ENCODE data around the gene DAB1. TPM values are rescaled to one million over a fixed set of nuclear protein-coding genes. Genes with fewer than 3 reads are reported as not detected.

Gene DAB1
- total and polyA plus RNA-seq, 2 of the 8 experiments (the other 6 are each of a cell fraction or from before 2014, with no cell fraction given) = 4.4 to 11.8 TPM

DNA sequence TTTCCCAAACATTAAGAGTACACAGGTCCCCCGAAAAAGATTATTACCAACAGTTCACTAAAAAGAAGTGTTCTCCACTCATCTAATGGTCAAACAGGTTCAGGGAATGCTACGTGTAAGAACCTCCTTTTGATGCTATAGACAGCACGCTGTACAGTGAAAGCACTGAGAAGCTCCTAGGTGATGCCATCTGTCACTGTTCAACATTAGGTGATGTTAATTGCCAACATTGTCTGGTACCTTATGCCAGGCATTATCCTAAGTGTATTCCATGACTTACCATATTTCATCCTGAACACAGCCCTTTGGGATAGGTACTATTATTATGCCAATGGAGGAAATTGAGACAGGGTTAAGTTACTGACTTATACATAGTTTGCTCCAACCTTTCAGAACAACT is 82.1 kb downstream of the DAB1 start:
- Histone ChIP-seq H3K79me2 (ENCODE audit: control insufficient read depth in 1 of 2, insufficient read depth in 2 of 2, low read length in 2 of 2) (no peaks in the 10 kb centered on the region), H3K56ac (replicated peaks; ENCODE audit: insufficient read length, low read depth, low read length) (no peak overlapping the region), H2BK20ac (ENCODE audit: low read length) (no peak overlapping the region), H3K4me2 (ENCODE audit: insufficient read depth in 1 of 2, low read depth in 2 of 2, low read length in 2 of 2) (no peak overlapping the region), H3K9me3 (ENCODE audit: insufficient read depth in 2 of 2, low read depth in 1 of 2, low read length in 1 of 2) (no peaks in the 10 kb centered on the region), H3K23me2 (ENCODE audit: low read depth, low read length) (no peaks in the 10 kb centered on the region), H3K36me3 (ENCODE audit: control insufficient read depth in 2 of 4, insufficient read depth in 4 of 4, low read length in 3 of 4) (no peaks in the 10 kb centered on the region), H3K14ac (ENCODE audit: insufficient read length) (no peak overlapping the region), H2BK12ac (ENCODE audit: low read depth, low read length) (no peak overlapping the region), H3K79me1 (ENCODE audit: low read depth, low read length) (no peaks in the 10 kb centered on the region), H2BK15ac (ENCODE audit: low read length) (no peak overlapping the region), H4K5ac (ENCODE audit: insufficient read length, low read depth, low read length) (no peak overlapping the region), H3K18ac (ENCODE audit: extremely low read depth, low read length) (no peak overlapping the region), H3K4me3 (ENCODE audit: extremely low read depth in 1 of 4, insufficient read depth in 2 of 4, low read depth in 3 of 4, low read length in 4 of 4) (no peak overlapping the region), H2BK120ac (replicated peaks; ENCODE audit: low read depth, low read length) (no peak overlapping the region), H2AK5ac (ENCODE audit: low read depth, low read length) (no peak overlapping the region), H3K9ac (replicated peaks in 1 of 4; ENCODE audit: extremely low read depth in 1 of 4, low read depth in 3 of 4, low read length in 3 of 4) (no peak overlapping the region), H2AFZ (ENCODE audit: low read length) (no peak overlapping the region), H3K4me1 (replicated peaks in 1 of 4; ENCODE audit: control insufficient read depth in 3 of 4, insufficient read depth in 4 of 4, low read length in 3 of 4) (peaks cover 0 to 2% (median 1%) of the 10 kb centered on the region in 4 experiments; a peak in 2 of 7 replicates), H4K20me1 (replicated peaks in 1 of 2; ENCODE audit: control insufficient read depth in 1 of 2, insufficient read depth in 2 of 2, low read length in 2 of 2) (peaks cover 0 to 1% of the 10 kb centered on the region in 2 experiments), H2BK5ac (ENCODE audit: low read depth, low read length) (no peak overlapping the region), H3K27me3 (replicated peaks in 1 of 4; ENCODE audit: control insufficient read depth in 3 of 4, extremely low read depth in 1 of 4, insufficient read depth in 3 of 4, low read length in 3 of 4) (no peaks in the 10 kb centered on the region), H4K91ac (replicated peaks; ENCODE audit: insufficient read length, low read length) (no peak overlapping the region), H4K8ac (ENCODE audit: extremely low read depth, insufficient read depth, low read length) (no peak overlapping the region), H3K23ac (ENCODE audit: insufficient read length) (no peak overlapping the region), H3K4ac (replicated peaks; ENCODE audit: insufficient read length, low read depth, low read length) (no peak overlapping the region), H3K27ac (ENCODE audit: low read depth, low read length) (no peak overlapping the region)
- ChIA-PET POLR2A (ENCODE audit: partially characterized antibody) (no interaction called here), CTCF (ENCODE audit: partially characterized antibody) (interaction anchor here (0.6 to 1.0 kb wide), 2 partner anchors 14 to 1296 kb away, joined by 3 to 6 read pairs; no protein-coding TSS in a partner anchor)
- no peak for DNase-seq (ENCODE audit: low read depth in 1 of 2, low spot score in 2 of 2)
- WGBS, 2 experiments (ENCODE audit: extremely low coverage in 1 of 2, insufficient coverage in 1 of 2, insufficient read length in 1 of 2, insufficient replicate concordance in 2 of 2, low coverage in 1 of 2, low lambda C conversion rate in 2 of 2, missing lambda C conversion rate in 1 of 2) = 91% methylated on average over 3 of the region's 3 CpGs; no CpG with 5 or more reads in 1 of the 2 experiments
- TF ChIP-seq PHF8 (conservative IDR thresholded peaks at IDR 0.05; ENCODE audit: low read depth, low read length) = no peak
- FAIRE-seq = no peak

Measured in H1 (cell line).